Neural cell (in vitro differentiated cells): ENCODE data around the gene WWC2. TPM values are rescaled to one million over a fixed set of nuclear protein-coding genes. Genes with fewer than 3 reads are reported as not detected.

Experiments used
- H2AFZ ChIP-seq: fragments of 200-600, 300-800 bp; sonication (generic), shearing (Covaris generic); 2 replicates; pipeline ENCODE4 v1.6.0; 2014; ENCODE audit warnings: low read depth, mild to moderate bottlenecking, antibody characterized with exemption, low read length, moderate library complexity
- H3F3A ChIP-seq: fragments of 200-600 bp; shearing (Covaris generic); 2 replicates; pipeline ENCODE4 v1.6.1; 2016; ENCODE audit warnings: mild to moderate bottlenecking, moderate library complexity, mixed read lengths, antibody characterized with exemption, low read length; ENCODE audit not compliant: insufficient read depth, poor library complexity, severe bottlenecking
- H3K27ac ChIP-seq: fragments of 200-600, 300-800 bp; sonication (generic), shearing (Covaris generic); 2 replicates; pipeline ENCODE4 v1.5.1; 2014; ENCODE audit warnings: mild to moderate bottlenecking, low read length, moderate library complexity
- H3K27me3 ChIP-seq: fragments of 300-800, 200-600 bp; sonication (generic), shearing (Covaris generic); 2 replicates; pipeline ENCODE4 v1.6.0; 2014; ENCODE audit warnings: mild to moderate bottlenecking, low read depth, low read length, moderate library complexity; ENCODE audit not compliant: insufficient read depth
- H3K36me3 ChIP-seq: fragments of 300-800, 200-600 bp; sonication (generic), shearing (Covaris generic); 2 replicates; pipeline ENCODE4 v1.5.1; 2014; ENCODE audit warnings: mild to moderate bottlenecking, antibody characterized with exemption, low read length, moderate library complexity; ENCODE audit not compliant: insufficient read depth
- H3K4me2 ChIP-seq: fragments of 300-800, 200-600 bp; sonication (generic), shearing (Covaris generic); 2 replicates; pipeline ENCODE4 v1.6.0; 2014; ENCODE audit warnings: mild to moderate bottlenecking, low read length
- H3K4me3 ChIP-seq: fragments of 300-800, 200-600 bp; sonication (generic), shearing (Covaris generic); 2 replicates; pipeline ENCODE4 v1.5.1; 2014; ENCODE audit warnings: mild to moderate bottlenecking, low read length, moderate library complexity
- H3K79me2 ChIP-seq: fragments of 200-600 bp; shearing (Covaris generic); replicated peaks from 2 replicates; pipeline ENCODE4 v1.6.0; 2014; ENCODE audit warnings: mild to moderate bottlenecking, low read length, moderate library complexity; ENCODE audit not compliant: insufficient read depth
- H3K9ac ChIP-seq: fragments of 300-800, 200-600 bp; sonication (generic), shearing (Covaris generic); 2 replicates; pipeline ENCODE4 v1.6.1; 2016; ENCODE audit warnings: mild to moderate bottlenecking, low read length, mixed read lengths
- H3K9me2 ChIP-seq: fragments of 200-600 bp; shearing (Covaris generic); 2 replicates; pipeline ENCODE4 v1.6.1; 2016; ENCODE audit warnings: mild to moderate bottlenecking, low read length, mixed read lengths; ENCODE audit not compliant: insufficient read depth
- H3K9me3 ChIP-seq: fragments of 200-600, 300-800 bp; sonication (generic), shearing (Covaris generic); 2 replicates; pipeline ENCODE4 v1.6.1; 2016; ENCODE audit warnings: mild to moderate bottlenecking, mixed run types, low read length, moderate library complexity, mixed read lengths
- H4K20me1 ChIP-seq: fragments of 200-600 bp; shearing (Covaris generic); 2 replicates; pipeline ENCODE4 v1.6.1; 2016; ENCODE audit warnings: mild to moderate bottlenecking, mixed run types; ENCODE audit not compliant: insufficient read depth
- EP300 ChIP-seq: fragments of 450-650 bp; conservative IDR thresholded peaks from 2 replicates; pipeline ENCODE4 v1.6.1; 2014; ENCODE audit warnings: antibody characterized with exemption, mild to moderate bottlenecking, moderate library complexity; ENCODE audit not compliant: poor library complexity, severe bottlenecking
- EZH2 ChIP-seq: fragments of 200-600, 300-800 bp; shearing (Covaris generic), sonication (generic); IDR thresholded peaks from 2 replicates; pipeline ENCODE4 v1.6.1; 2014; ENCODE audit warnings: antibody characterized with exemption, low read length, borderline replicate concordance, mild to moderate bottlenecking; ENCODE audit not compliant: insufficient read depth, poor library complexity, severe bottlenecking
- MXI1 ChIP-seq: fragments of 450-650 bp; conservative IDR thresholded peaks from 2 replicates; pipeline ENCODE4 v1.6.1; 2014; ENCODE audit warnings: antibody characterized with exemption, mild to moderate bottlenecking; ENCODE audit not compliant: poor library complexity, severe bottlenecking
- POLR2AphosphoS5 ChIP-seq: IDR thresholded peaks from 2 replicates; pipeline ENCODE4 v1.6.1; 2012
- RAD21 ChIP-seq: fragments of 450-650 bp; conservative IDR thresholded peaks from 2 replicates; pipeline ENCODE4 v1.6.1; 2014; ENCODE audit warnings: antibody characterized with exemption, mild to moderate bottlenecking, moderate library complexity
- REST ChIP-seq: IDR thresholded peaks from 2 replicates; pipeline ENCODE4 v1.6.1; 2012; ENCODE audit warnings: borderline replicate concordance
- SMC3 ChIP-seq: fragments of 450-650 bp; conservative IDR thresholded peaks from 2 replicates; pipeline ENCODE4 v1.6.1; 2014; ENCODE audit warnings: antibody characterized with exemption, mild to moderate bottlenecking, moderate library complexity; ENCODE audit not compliant: poor library complexity
- TAF1 ChIP-seq: IDR thresholded peaks from 2 replicates; pipeline ENCODE4 v1.6.1; 2012; ENCODE audit warnings: low read depth
- polyA plus RNA-seq: library from polyadenylated mRNA; depleted of rRNA; stranded (reverse); fragments of >200 nt; gene quantifications from 2 replicates; pipeline ENCODE4 v1.2.3, GENCODE V29; 2014
- TF ChIP-seq, protein P1 (sequence below): fragments of 450-650 bp; IDR thresholded peaks from 2 replicates; pipeline ENCODE4 v1.5.1; 2014; ENCODE audit warnings: antibody characterized with exemption, mild to moderate bottlenecking, moderate library complexity; ENCODE audit not compliant: poor library complexity, severe bottlenecking

WWC2 gene
- polyA plus RNA-seq, 1 donor from 2014 or later, result 5.7 TPM

DNA sequence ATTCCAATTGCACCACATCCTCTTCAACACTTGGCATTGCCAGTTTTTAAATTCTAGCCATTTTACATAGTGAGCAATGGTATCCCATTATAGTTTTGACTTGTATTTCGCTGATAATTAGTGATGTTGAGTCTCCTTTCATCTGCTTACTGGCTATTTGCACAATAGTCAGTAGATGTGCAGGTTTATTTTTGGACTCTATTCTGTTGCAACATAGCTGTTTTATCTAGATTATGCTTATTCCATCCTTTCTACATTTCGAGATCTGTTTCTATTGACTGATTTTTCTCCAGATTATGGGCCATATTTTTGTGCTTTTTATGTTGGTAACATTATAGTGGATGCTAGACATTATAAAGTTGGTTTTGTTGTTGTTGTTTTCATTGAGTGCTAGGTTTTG is 106.1 kb downstream of the WWC2 start:
- H3K27ac ChIP-seq, result no peak overlapping the region
- H3K9me3 ChIP-seq, result no peaks in the 10 kb centered on the region
- peaks cover 5% of the 10 kb centered on the region for H3K36me3 ChIP-seq
- H3K9ac ChIP-seq, result no peak overlapping the region
- no peak overlapping the region for H2AFZ ChIP-seq
- H3K4me2 ChIP-seq, result no peak overlapping the region
- H3K79me2 ChIP-seq, result no peaks in the 10 kb centered on the region
- no peaks in the 10 kb centered on the region for H3F3A ChIP-seq
- H4K20me1 ChIP-seq, result no peaks in the 10 kb centered on the region
- TF ChIP-seq RAD21 (no peak), MXI1 (no peak), TAF1 (no peak)
- TF ChIP-seq, protein P1, sequence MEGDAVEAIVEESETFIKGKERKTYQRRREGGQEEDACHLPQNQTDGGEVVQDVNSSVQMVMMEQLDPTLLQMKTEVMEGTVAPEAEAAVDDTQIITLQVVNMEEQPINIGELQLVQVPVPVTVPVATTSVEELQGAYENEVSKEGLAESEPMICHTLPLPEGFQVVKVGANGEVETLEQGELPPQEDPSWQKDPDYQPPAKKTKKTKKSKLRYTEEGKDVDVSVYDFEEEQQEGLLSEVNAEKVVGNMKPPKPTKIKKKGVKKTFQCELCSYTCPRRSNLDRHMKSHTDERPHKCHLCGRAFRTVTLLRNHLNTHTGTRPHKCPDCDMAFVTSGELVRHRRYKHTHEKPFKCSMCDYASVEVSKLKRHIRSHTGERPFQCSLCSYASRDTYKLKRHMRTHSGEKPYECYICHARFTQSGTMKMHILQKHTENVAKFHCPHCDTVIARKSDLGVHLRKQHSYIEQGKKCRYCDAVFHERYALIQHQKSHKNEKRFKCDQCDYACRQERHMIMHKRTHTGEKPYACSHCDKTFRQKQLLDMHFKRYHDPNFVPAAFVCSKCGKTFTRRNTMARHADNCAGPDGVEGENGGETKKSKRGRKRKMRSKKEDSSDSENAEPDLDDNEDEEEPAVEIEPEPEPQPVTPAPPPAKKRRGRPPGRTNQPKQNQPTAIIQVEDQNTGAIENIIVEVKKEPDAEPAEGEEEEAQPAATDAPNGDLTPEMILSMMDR, result no peak
- H3K27me3 ChIP-seq, result no peaks in the 10 kb centered on the region
- H3K9me2 ChIP-seq, result no peaks in the 10 kb centered on the region
- no peak overlapping the region for H3K4me3 ChIP-seq

DNA sequence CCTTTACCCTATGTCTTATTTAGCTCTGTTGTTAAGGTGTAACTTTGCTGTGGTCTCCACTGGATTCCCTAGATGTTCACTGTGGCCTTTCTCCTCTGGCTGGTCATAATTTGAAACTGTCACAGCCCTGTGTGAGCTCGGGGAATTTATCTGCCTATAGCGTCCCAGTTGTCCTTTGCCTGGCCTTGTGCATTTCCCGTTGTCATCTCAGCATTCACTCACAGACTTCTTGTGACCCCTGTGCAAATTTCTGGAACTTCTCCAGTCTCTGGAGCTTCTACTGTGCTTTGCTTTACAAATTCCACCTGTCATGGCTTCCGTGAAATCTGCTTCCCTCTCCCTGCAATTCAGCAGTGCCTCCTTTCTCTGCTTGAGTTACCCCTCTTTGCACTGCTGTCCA is 106.7 kb downstream of the WWC2 start:
- Histone ChIP-seq H3K79me2 (no peaks in the 10 kb centered on the region), H3K9ac (no peak overlapping the region), H4K20me1 (no peaks in the 10 kb centered on the region), H3F3A (no peaks in the 10 kb centered on the region), H3K27ac (no peak overlapping the region), H2AFZ (no peak overlapping the region), H3K9me2 (no peaks in the 10 kb centered on the region), H3K27me3 (no peaks in the 10 kb centered on the region), H3K9me3 (no peaks in the 10 kb centered on the region), H3K36me3 (peaks cover 5% of the 10 kb centered on the region), H3K4me2 (no peak overlapping the region), H3K4me3 (no peak overlapping the region)
- TF ChIP-seq MXI1 (no peak), POLR2AphosphoS5 (no peak), RAD21 (no peak), REST (no peak), EP300 (no peak), EZH2 (no peak), SMC3 (no peak)

GRCh38 chr4:183211533-183211932 is 112.5 kb downstream of the WWC2 start:
- no peaks in the 10 kb centered on the region for H3K9me2 ChIP-seq
- H3K4me2 ChIP-seq, result no peak overlapping the region
- no peaks in the 10 kb centered on the region for H3K27me3 ChIP-seq
- no peak overlapping the region for H2AFZ ChIP-seq
- TF ChIP-seq TAF1, result no peak
- no peak overlapping the region for H3K27ac ChIP-seq
- H4K20me1 ChIP-seq, result no peaks in the 10 kb centered on the region
- H3K9me3 ChIP-seq, result no peaks in the 10 kb centered on the region
- H3F3A ChIP-seq, result no peaks in the 10 kb centered on the region
- no peaks in the 10 kb centered on the region for H3K79me2 ChIP-seq
- no peak overlapping the region for H3K4me3 ChIP-seq
- no peaks in the 10 kb centered on the region for H3K36me3 ChIP-seq
- H3K9ac ChIP-seq, result no peak overlapping the region
